GM21723 (cell line): ENCODE data around the gene SNRNP48.

Source experiments
- ATAC-seq: cut with Tn5 transposase; IDR thresholded peaks from one replicate; pipeline ENCODE4 v1.9.1; 2021; ENCODE audit warnings: mild to moderate bottlenecking, moderate library complexity; ENCODE audit not compliant: unreplicated experiment

Gene SNRNP48

DNA sequence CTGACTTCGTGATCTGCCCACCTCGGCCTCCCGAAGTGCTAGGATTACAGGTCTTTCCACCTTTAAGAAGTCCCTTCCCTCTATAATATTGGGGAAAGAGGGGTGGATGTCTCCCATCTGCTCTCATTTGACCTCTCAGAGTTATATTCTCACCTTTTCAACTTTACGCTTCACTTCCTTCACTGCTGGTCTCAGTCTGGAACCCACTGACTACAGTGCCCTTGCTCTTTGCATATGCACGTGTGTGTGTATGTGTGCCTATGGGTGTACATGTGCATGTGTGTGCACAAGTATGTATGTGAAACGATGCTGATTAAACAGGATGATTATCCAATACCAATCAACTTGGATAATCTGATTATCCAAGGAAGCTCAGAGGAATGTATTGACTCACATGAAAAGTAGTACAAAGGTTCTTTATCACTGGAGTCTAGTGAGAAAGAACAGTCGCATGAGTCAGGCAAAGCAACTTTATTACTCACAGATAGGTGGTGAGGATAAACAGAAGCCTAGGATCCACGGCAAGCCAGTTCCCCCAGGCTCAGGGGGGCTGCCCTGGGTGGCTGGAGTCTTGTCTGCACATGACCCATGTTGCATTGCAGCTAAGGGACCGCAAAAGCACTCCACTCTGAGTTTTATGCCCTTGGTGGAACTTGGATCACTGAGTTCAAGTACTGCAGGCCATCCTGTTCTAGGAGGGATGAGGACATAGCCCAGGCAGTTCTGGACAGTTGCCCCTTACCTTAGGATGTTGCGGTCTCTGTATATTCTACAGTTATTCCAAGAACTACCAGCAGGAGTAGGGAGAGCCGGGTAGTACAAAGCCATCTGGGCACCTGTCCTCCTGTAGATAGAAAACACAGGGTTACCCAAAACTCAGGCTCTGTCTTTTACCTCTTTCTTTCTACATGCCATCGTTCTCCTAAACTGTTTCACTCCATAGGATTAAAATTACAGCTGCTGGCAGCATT, 50.9 kb downstream of the SNRNP48 start:
- no peak for ATAC-seq

DNA sequence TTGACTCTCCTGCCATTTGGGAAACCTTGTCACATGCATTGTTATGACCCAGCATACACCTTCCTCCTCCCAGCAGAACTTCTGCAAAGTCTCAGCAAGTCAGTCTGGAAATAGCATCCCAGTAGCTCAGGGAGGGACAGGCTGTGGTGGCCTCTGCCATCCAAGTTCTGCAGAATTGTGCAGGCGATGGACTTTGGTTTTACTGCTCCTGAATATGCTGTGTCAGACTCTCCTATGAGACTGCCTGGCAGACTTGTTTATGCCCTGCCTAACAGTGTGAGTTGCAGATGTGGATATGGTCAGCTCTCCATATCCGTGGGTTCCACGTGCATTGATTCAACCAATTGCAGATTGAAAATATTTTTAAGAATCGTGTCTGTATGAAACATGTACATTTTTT, 52.8 kb downstream of the SNRNP48 start:
- no peak for ATAC-seq

- no peak for ATAC-seq
These were observed 54.4 kb downstream of the SNRNP48 start for GRCh38 chr6:7644417-7644816.

GRCh38 chr6:7646394-7646793, 56.4 kb downstream of the SNRNP48 start:
- no peak for ATAC-seq

DNA sequence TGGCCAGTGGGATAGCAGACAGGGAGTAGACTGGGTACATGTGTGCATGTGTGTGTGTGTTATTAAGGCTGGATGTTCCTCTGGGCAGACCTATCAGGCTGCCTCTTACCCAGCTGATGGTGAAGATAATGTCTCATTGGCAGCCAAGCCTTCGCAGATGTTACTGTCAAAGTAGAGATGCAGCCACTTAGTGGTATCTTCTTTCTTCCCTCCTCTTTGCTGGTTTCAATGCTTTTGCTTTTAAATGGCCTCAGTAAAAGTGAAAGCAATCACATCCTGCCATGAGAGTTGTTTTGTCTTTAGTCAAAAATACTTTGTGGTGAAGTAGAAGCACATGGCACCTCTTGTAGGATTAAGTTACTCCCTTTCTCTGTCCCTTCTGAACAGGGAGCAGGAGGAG, 57.5 kb downstream of the SNRNP48 start:
- ATAC-seq = peak; percentile 76

DNA sequence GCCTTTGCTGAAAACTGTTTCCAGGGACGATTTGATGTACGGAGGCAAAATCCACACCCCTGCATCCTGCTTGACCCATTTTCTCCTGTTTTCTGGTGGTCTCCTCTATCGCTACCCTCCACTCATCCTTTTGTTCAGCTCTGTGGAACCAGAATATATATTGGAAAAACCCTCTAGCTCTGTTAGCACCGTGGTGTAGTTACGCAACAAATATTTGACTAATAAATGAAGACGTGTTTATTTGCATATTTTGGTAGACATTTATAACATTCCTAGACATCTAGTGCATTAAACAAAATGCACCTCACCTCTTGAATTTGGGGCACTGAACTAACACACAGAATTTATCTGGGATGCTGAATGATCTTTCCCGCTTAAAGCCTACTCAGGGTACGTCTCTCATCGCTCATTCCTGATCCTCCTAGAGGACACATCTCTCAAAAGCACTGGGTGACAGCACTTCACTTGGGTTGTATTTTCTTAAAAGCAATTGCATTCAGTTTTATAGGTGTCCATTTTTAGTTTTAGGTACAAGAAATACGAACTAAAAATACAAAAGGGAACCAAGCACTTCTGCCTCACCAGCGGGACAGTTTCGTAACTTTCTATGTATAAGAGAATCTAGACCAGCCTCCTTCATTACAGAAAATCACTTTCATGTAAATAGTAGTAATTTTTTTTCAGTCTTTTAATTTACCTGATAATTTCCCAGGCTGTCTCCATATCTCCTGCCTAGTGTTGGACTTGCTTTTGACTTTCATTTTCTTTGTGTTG, 59.2 kb downstream of the SNRNP48 start:
- peak; percentile 45 for ATAC-seq

- ATAC-seq = no peak
These were observed 60.9 kb downstream of the SNRNP48 start for GRCh38 chr6:7650878-7651277.

GRCh38 chr6:7652957-7653356, 63.0 kb downstream of the SNRNP48 start:
- ATAC-seq = no peak

DNA sequence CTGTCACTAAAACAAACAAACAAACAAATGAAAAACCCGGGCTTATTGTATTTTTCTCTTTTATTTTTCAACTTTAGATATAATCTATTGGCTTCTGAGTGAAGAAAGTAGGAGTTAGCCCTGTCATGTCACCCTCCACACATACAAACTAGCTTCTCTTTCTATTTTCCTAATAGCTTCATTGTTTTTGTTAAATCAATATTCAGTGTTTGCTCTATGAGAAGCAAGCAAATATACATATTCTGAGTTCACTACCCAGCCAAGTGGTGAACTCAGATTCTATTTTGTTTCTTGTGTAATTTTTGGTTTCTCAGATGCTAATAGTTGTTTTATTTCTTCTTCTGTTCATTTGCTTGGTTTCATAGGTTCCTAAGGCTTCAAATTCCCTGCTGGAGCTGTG, 66.4 kb downstream of the SNRNP48 start:
- ATAC-seq = no peak

GRCh38 chr6:7658543-7658942, 68.5 kb downstream of the SNRNP48 start:
- no peak for ATAC-seq

DNA sequence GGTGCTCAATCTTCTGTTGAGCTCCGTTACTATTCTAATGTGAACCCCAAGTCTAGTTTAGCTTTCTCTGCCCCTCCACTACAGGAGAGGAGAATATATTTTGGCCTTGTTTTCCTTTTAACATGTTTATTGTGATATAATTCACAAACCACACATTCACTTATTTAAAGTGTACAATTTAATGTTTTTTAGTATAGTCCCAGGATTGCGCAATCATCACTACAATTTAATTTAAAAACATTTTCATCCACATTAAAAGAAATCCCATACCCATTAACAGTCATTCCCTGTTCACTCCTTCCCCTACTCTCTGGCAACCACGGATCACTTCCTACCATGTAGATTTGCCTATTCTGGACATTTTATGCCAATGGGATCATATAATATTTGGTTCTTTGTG, 71.4 kb downstream of the SNRNP48 start:
- ATAC-seq = no peak
